SH-SY5Y (cell line): ENCODE measurements around the gene CBX6.

ENCODE experiments used
- GATA2 ChIP-seq: IDR thresholded peaks from 2 replicates; pipeline ENCODE4 v1.6.1; 2011; ENCODE audit warnings: mild to moderate bottlenecking, low read depth, low read length
- GATA3 ChIP-seq: IDR thresholded peaks from 2 replicates; pipeline ENCODE4 v1.6.1; 2011; ENCODE audit warnings: low read depth, mild to moderate bottlenecking, low read length, moderate library complexity

- TF ChIP-seq GATA2 (no peak), GATA3 (no peak)
Observed at GRCh38 chr22:38861927-38862326, 10.1 kb downstream of the CBX6 start.
